Measurements from ENCODE around the gene MAST4.
A peak's percentile ranks its signal among the peaks of the same experiment; 100 is the strongest.

Gene MAST4

DNA sequence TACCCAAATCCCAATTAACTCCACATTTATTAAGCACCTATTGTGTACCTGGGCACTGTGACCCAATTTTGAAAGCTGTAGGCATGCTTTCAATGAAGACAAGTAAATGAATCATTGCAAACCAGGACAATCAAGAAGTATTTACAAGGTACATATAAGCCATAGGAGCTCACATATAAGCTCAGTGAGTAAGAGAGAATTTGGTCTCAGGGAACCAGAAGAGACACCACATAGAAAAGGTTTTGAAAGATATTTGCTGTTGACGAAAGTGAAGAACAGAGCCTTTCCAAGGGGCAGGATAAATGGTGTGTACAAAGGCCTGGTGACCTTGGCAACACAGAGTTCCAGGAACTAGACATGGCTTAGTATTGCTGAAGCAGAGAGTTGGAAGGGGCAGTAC lies 412.8 kb downstream of the MAST4 start:
- DNase-seq (ENCODE audit: low read depth) = no peak
- no peak overlapping the region for H3K4me3 ChIP-seq (ENCODE audit: low read length)
- TF ChIP-seq, protein P1, sequence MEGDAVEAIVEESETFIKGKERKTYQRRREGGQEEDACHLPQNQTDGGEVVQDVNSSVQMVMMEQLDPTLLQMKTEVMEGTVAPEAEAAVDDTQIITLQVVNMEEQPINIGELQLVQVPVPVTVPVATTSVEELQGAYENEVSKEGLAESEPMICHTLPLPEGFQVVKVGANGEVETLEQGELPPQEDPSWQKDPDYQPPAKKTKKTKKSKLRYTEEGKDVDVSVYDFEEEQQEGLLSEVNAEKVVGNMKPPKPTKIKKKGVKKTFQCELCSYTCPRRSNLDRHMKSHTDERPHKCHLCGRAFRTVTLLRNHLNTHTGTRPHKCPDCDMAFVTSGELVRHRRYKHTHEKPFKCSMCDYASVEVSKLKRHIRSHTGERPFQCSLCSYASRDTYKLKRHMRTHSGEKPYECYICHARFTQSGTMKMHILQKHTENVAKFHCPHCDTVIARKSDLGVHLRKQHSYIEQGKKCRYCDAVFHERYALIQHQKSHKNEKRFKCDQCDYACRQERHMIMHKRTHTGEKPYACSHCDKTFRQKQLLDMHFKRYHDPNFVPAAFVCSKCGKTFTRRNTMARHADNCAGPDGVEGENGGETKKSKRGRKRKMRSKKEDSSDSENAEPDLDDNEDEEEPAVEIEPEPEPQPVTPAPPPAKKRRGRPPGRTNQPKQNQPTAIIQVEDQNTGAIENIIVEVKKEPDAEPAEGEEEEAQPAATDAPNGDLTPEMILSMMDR (conservative IDR thresholded peaks at IDR 0.05; ENCODE audit: low read length) = no peak

DNA sequence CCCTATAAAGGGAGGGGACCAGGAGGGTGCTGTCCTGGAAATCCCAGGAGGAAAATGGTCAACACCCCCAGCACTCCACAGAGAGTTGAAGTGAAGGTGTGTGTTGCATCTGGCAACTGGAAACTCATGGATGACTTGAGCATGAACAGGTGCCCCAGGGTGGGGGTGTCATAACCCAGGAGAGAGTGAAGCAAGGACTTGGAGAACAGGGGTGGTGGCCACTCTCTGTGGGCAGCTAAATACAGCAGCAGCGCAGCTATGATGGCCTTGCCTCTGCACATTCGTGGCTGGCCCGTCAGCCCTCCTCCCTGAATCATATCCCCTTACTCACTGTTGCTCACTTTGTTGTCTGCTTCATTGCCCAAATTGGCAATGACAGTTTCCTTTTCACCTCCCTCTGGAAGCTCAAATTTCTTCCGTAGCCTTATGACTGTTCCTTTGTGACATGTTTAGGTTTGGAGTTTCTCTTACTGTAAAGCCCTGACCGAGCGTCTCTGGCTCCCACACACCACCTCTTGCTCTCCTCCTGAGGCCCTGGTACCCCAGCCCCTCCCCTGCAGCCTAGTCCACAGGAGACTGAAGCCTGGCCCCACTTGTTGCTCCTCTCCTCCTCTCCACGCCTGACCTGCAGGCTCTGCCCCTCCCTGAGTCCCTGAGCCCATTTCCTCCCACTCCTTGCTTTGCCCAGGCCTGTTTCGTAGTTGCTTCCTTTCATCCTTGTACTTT lies 414.7 kb downstream of the MAST4 start:
- TF ChIP-seq, protein P1 (conservative IDR thresholded peaks at IDR 0.05; ENCODE audit: low read length) = no peak
- peak; percentile 43 for DNase-seq (ENCODE audit: low read depth)
- H3K4me3 ChIP-seq (ENCODE audit: low read length) = peak overlapping the region; percentile 16

DNA sequence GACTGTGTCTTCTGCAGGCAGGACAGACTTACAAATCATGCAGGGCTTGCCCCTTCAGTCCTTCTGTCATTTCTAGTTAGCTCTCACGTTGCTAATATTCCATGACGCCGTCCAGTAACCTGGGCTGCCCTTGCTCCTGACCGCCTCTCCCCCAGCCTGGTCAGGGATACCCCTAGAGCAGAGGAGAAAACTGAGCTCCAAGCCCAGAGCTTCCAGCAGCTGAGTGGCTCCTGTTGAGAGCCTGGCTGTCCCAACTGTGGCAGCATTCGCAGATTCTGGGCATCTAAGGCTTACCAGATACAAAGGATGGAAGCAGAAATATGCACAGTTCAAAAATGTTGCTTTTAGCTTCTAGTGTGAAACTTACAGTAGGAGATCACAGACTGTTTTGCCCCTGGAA lies 415.2 kb downstream of the MAST4 start:
- DNase-seq (ENCODE audit: low read depth) = no peak
- TF ChIP-seq, protein P1 (conservative IDR thresholded peaks at IDR 0.05; ENCODE audit: low read length) = no peak
- H3K4me3 ChIP-seq (ENCODE audit: low read length) = no peak overlapping the region

DNA sequence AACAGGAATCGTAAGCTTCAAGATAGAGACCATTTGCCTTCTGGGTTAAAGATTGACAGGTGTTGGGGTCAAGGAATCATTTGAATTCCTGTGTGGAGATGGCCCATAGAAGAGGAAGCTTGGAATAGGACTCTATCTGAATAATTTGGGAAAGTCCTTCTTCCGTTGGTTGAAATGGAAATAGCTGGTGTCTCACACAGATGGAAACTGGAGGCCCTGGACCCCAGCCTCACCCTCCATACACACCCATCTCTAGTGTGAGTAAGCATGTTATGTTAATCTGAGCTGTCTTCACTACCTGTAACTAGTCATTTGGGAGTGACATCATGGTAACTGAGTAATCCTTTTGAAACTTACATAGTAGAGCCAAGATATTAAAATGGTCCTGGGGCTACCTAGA lies 416.0 kb downstream of the MAST4 start:
- H3K4me3 ChIP-seq (ENCODE audit: low read length) = no peak overlapping the region
- DNase-seq (ENCODE audit: low read depth) = no peak
- TF ChIP-seq, protein P1 (conservative IDR thresholded peaks at IDR 0.05; ENCODE audit: low read length) = no peak

DNA sequence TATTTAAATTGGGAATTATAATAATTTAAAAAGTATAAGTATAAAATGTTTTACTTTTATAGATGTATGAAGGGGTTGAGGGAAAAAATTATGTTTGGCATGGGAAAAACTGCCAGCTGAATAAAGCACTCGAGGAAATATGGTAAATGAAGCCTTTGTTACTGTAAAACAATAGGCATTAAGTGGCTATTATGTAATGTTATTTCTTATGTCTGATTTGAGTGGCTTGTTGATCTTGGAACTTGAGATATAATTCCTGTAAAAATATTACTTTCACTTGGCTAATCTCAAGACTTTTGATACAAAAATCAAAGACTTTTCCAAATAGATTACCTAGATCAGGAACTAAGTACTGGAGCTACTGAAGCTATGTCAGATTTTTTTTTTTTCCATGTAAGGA lies 417.5 kb downstream of the MAST4 start:
- no peak for DNase-seq (ENCODE audit: low read depth)

DNA sequence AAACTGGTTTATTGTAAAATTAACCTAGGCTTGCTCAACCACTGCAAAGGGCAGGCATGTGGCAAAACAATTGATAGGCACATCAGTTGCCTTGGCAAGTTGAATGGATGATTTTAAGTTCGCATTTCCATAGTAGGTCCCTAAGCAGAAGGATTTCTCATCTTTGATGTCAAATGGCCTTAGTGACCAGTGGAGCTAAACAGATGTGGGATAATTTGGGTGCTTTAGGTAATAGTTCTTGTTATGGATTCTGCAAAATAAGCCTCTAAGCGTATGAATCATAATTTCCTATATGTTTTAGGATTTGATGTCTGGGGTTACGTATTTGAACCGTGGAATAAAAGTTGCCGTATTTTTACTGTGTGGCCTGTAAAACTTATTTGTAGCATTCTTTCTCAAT lies 418.0 kb downstream of the MAST4 start:
- no peak overlapping the region for H3K4me3 ChIP-seq (ENCODE audit: low read length)
- DNase-seq (ENCODE audit: low read depth) = no peak
- TF ChIP-seq, protein P1 (conservative IDR thresholded peaks at IDR 0.05; ENCODE audit: low read length) = no peak; the same call in 1 of the 2 replicates

More for the DNA sequence above, 417.5 kb downstream of the MAST4 start:
- TF ChIP-seq, protein P1 (conservative IDR thresholded peaks at IDR 0.05; ENCODE audit: low read length) = no peak
- no peak overlapping the region for H3K4me3 ChIP-seq (ENCODE audit: low read length)

DNA sequence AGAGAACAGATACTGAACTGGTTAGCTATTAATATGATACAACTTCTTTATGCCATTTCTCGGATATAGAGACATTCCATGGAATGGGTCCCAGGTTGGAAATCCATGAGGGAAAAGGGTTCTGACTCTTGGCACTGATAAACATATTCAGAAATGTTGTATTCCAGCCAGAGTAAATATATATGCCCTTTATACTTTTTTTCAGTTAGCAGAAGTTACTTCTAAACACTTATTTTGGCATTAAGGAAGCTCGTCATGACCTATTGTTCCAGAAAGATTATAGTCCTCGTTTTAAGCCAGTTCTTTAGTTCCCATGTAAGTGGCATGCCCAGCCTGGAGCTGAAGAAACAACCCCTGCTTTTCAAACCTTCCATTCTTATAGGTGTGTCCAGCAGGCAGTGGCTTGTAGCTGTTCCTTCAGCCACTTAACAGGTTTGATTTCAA lies 418.8 kb downstream of the MAST4 start:
- no peak overlapping the region for H3K4me3 ChIP-seq (ENCODE audit: low read length)

More for the DNA sequence above, 418.8 kb downstream of the MAST4 start:
- DNase-seq (ENCODE audit: low read depth) = no peak
- TF ChIP-seq, protein P1 (conservative IDR thresholded peaks at IDR 0.05; ENCODE audit: low read length) = no peak
